Posterior vena cava (tissue), 2 donors: Measurements from ENCODE around the gene MAPKAPK2. TPM values are rescaled to one million over a fixed set of nuclear protein-coding genes. Genes with fewer than 3 reads are reported as not detected.
"Not testable (repeated sequence)": the region's sequence is repeated elsewhere in the genome, so short reads cannot be mapped to it uniquely, and the experiment has no call there.

ENCODE experiments used
- DNase-seq: peaks from one replicate; pipeline ENCODE4 v3.0.0-alpha.2; 2020; ENCODE audit warnings: low spot score
- intact Hi-C, 2 donors: fragments of 100-400 bp; cut with DNase I; formaldehyde crosslinking; loops; one replicate each; pipeline versions ENCODE4 v1.14.1 to v1.14.2; 2022 to 2023
- total RNA-seq, 2 donors: library from RNA; stranded (reverse); fragmentation: NEBNext Ultra II Directional; extraction: Animal tissue kit (Norgen Biotek cat#: 25700); gene quantifications; one replicate each; pipeline ENCODE4 v1.2.1, GENCODE V29; 2021
- donor health status: DM: yes; HTN: yes; CAD: no.
- donor health status: DM: yes; HTN: yes; CAD: no.

The MAPKAPK2 gene
- total RNA-seq, 2 donors from 2014 or later: 69.0 to 102 TPM

DNA sequence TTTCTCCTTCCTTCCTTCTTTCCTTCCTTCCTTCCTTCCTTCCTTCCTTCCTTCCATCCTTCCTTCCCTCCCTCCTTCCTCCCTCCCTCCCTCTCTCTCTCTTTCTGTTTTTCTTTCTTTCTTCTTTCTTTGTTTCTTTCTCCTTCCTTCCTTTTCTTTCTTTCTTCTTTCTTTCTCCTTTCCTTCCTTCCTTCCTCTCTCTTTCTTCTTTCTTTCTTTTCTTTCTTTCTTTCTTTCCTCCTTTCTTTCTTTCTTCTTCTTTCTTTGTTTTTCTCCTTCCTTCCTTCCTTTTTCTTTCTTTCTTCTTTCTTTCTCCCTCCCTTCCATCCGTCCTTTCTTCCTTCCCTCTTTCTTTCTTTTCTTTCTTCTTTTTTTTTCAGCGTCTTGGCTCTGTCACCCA, 67.8 kb downstream of the MAPKAPK2 start:
- intact Hi-C loops: no loop called here
- no peak for DNase-seq

DNA sequence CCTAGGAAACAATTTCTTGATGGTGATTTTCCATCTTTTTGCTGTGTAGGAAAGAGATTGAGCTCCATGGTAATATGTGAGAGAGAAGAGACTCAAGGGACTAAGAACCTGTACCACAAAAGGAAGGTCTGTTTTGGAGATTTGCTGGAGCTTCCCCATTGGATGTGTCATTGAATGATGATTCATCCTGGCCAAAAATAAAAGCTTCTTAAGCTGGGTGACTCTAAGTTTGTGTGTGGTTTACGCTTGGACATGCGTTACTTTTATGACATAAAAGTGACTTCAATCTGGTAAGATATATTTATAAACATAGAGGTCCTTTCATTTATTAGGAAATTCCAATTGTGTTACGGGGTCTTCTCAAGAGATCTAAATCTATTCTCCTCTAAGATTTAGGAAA, 68.4 kb downstream of the MAPKAPK2 start:
- DNase-seq: no peak
- intact Hi-C loops: no loop called here

DNA sequence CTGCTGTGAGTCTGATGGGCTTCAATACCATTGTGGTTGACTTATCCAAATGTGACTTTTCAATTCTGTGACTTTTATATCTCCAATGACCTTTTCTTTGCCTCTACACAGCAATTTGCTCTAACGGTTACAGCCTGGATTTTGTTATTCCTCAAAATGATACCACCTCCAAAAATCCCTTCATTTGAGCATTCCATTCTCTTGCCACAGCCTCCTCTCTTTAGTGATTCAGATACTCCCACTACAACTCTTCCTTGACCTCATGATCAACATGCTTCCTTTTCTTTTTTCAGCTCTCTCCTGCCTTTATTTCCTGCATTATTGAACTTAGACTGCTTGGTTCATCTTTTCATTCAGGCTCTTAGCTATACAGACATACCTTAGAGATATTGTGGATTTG, 69.3 kb downstream of the MAPKAPK2 start:
- DNase-seq: no peak
- intact Hi-C loops: no loop called here

DNA sequence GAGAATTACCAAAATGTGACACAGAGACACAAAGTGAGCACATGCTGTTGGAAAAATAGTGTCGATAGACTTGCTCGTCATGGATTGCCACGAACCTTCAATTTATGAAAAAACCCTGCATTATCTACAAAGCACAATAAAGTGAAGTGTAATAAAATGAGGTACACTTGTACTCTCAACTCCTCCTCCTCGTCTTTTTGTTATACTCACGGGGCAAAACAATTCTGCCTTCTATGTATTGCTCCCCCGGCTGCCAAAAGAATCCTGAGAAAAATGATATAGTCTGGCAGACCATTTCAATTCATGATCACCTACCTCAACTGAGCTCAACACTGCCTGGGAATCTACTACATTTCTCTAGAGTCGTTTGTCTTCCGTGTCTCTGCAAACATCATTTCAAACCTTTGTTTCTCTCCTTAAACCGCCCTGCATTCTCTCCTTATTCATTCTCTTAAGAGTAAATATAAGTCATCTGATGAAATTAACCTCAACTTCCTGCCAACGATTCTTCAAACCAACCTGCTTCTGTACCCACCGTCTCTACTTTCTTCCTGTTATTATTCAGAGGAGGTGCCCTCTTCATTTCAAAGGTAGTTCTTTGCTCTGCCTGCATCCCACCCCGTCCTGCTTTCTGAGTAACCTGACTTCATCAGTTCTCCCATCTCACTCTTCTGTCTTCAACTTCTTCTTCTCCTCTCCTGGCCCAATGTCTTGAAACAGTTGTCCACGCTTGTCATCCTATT, 73.0 kb downstream of the MAPKAPK2 start:
- no peak for DNase-seq
- intact Hi-C loops: no loop called here

DNA sequence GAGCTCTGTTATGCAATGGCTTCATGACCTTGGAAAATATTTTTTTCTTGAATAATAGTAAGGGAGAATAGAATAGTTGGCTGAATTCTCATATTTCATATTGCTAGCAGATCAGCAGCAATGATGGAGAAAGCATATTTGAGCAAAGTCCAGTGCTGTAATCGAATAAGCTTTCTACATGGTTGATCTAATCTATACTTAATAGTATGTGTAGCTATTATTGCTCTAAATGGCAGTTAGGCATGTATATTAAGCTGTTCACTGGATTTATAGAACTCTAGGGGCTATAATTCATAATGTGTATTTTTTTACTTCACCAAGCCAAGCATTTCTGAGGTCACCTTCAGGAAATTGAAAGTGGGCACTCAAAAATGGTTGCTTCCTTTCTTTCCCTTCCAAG, 75.9 kb downstream of the MAPKAPK2 start:
- no peak for DNase-seq
- intact Hi-C loops: no loop called here

DNA sequence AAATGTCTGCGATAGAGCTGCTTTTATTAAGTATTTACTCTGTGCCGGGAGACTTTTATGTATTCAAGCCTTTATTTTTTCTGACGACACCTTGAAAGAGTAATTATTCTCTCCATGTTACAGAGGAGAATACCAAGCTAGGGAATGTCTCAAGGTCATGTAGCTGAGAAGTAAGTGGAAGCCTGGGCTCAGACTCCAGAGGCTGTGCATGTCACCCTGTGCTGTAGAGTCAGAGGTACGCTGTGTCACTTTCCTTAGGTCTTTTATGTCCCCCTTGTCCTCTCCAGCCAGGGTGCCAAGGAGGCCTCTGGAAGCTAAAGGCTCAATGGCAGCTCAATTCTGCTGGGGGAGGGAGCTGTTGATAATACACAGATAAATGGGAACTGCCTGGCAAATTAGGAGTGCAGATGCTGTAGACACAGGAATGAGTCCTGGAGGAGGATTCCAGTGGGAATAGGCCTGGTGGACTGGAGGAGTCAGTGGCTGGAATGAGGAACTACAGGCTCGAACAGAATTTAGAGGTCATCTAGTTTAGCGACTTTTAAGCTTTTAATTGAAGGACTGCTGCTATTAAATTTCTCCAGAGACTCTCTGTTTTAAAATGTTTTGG, 76.6 kb downstream of the MAPKAPK2 start:
- DNase-seq: no peak
- intact Hi-C loops: no loop called here

DNA sequence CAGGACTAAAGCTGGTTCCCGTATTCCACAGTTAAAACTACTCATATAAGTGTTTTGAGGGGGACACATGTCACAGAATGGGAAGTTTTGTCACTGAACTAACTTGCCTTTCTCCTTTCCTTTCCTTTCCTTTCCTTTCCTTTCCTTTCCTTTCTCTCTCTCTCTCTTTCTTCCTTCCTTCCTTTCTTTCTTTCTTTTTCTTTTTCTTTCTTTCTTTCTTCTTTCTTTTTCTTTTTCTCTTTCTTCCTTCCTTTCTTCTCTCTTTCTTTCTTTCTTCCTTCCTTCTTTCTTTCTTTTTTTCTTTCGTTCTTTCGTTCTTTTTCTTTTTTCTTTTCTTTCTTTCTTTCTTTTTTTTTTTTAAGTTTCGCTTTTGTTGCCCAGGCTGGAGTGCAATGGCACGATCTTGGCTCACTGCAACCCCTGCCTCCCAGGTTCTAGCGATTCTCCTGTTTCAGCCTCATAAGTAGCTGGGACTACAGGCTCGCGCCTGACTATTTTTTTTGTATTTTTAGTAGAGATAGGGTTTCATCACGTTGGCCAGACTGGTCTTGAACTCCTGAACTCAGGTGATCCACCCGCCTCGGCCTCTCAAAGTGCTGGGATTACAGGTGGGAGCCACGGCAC, 78.1 kb downstream of the MAPKAPK2 start:
- intact Hi-C loops, DNase-seq: not testable (repeated sequence)

DNA sequence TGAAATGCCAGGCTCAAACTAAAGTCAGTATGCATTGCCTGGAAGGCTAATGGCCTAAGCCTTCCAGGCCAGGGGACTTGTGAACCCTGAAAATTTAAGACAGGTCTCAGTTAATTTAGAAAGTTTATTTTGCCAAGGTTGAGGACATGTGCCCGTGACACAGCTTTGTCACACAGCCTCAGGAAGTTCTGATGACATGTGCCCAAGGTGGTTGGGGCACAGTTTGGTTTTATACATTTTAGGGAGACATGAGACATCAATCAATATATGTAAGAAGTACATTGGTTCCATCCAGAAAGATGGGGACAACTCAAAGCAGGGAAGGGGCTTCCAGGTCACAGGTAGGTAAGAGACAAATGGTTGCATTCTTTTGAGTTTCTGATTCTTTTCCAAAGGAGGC, 81.1 kb downstream of the MAPKAPK2 start:
- not testable (repeated sequence) for DNase-seq

DNA sequence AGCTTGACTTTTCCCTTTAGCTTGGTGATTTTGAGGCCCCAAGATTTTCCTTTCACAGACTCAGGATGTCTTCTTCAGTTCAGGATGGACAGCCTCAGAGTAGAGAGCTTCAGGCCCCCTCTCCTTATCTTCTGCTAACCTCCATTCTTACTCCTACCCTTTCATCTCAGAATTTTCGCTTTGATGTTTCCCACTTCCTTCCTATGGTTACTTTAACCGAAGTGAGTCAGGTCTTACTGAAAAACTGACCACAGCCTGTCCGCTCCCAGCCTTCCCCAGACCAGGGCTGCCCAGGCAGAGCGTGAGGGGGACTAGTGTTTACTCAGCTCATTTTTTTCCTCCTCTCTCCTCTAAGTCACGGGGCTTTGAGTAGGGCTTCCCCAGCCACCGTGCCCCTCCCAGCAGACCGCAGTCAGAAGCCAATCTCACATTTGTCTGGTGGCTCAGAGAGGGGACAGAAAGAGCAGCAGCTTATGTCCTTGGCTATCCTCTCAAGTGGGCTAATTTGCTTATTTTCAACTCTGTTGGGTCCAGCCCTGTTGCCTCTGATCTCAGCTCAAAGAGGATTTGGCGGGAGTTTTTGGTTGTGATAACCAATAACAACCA, 81.6 kb downstream of the MAPKAPK2 start:
- DNase-seq: peak; percentile 88
- intact Hi-C loops: no loop called here

More for the DNA sequence above, 81.1 kb downstream of the MAPKAPK2 start:
- intact Hi-C loops: not testable (repeated sequence)

DNA sequence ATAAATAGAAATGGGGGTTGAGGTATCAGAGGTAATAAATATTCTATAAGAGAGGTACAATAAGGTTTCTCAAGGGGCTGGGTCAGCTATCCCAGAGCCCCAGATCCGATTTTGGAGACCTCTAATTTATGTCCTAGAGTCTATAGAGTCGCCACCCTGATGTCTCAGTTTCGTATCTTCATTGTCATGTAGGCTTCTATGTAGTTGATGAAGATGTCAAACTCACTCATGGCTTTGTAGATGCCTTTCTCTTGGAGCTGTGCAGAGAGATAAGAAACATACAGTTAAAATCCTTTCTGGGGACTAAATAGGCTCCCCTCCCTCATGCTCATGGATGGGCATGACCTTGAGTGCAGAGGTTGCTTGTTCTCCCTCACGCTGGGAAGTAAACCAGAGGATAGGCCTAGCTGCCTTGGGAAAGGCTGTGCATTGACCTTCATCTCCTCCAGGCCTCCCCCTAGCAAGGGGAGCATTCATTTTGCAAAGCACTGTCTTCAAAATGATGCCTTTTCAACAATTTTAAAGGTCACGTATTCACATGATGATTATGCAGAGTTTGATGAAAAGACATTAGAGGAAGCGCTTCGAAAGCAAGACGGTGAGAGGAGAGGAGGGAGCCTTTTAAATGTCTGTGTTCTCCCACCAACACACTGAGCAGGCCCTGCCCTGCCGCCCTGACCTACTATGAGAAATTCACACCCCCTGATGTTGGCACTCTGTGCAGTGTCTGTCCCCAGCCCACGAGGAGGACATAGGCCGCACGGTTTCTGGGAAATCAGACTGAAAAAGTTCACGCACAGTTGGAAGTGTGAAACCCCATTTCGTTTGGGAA, 84.0 kb downstream of the MAPKAPK2 start:
- intact Hi-C loops: no loop called here
- DNase-seq: no peak

DNA sequence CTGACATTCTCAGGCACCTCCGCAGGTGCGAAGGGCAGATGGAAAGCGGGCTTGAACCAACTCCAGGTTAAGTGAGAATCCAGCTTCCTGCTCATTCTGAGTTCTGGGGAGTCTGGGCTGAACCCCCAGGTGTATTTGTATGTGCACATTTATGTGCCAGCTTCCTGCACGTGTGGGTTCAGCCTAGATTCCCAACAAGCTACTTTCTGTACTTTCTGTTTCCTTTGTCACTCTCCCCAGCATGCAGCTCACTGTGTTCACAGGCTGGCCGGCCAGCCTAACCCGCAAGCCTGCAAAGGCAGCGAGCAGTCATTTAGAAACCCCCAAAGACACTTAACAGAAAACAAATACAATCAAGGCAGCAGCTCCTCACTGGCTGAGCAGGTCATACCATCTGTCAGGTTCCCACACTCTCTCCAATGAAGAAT, 84.6 kb downstream of the MAPKAPK2 start:
- intact Hi-C loops: no loop called here
- no peak for DNase-seq

DNA sequence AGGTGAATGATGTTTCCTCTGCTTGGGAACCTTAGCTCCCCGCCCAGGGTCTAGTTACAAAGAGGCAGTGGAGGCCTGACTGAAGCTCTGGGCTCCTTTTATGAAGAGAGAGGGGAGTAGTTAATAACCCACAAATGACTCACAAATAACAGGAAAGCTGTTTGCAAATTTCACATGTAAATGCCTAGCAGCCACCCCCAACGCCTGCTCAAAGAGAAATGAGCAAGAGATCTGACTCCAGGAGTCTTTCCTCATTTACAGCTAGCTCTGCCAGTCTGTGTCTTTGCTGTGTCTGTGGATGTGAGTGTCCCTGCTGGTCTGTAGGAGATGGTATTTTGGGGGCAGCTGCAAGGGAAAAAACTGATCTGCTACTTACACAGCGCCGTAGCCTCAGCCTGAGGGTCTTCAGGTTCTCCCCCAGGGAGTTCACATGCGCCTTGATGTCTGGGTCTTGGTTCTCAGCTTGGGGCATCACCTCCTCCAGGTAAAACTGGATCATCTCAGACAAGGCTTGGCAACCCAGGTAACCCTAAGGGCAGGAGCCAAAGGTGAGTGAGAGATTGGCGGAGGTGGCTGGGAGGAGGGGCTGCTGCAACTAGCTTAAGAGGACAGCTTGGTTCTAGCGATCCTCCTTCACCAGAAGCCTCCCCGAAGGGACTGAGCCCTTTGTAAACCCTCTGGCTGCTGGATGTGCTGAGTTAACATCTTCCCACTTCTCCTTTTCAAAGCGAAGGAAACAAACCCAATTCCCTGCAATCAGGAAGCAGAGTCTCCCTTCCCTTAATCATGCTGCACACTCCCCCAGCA, 86.0 kb downstream of the MAPKAPK2 start, which contains the start of gene IL19:
Gene IL19, plus strand, starts transcription at position 243 of the 807 bp plus-strand sequence. CDS start 65,890 bp downstream, outside the sequence.
- DNase-seq: no peak

DNA sequence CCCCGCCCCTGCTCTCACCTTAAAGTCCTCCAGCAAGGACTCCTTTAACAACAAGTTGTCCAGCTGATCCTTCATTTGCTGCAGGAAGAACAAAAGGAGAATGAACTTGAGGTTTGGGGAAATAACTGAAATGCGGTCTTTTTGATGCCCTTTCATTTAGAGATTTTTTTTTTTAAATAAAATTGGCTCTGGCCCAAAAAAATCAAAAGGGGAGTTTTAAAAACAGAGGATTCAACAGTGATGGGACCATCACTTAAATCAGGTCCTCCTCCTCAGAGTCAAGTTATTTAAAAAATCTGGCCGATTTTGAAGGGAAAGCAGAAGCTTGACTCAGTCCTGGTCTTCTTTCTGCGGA, 86.6 kb downstream of the MAPKAPK2 start:
- intact Hi-C loops: no loop called here
- no peak for DNase-seq

More for the DNA sequence above, 86.0 kb downstream of the MAPKAPK2 start, which contains the start of gene IL19:
- intact Hi-C loops: no loop called here

DNA sequence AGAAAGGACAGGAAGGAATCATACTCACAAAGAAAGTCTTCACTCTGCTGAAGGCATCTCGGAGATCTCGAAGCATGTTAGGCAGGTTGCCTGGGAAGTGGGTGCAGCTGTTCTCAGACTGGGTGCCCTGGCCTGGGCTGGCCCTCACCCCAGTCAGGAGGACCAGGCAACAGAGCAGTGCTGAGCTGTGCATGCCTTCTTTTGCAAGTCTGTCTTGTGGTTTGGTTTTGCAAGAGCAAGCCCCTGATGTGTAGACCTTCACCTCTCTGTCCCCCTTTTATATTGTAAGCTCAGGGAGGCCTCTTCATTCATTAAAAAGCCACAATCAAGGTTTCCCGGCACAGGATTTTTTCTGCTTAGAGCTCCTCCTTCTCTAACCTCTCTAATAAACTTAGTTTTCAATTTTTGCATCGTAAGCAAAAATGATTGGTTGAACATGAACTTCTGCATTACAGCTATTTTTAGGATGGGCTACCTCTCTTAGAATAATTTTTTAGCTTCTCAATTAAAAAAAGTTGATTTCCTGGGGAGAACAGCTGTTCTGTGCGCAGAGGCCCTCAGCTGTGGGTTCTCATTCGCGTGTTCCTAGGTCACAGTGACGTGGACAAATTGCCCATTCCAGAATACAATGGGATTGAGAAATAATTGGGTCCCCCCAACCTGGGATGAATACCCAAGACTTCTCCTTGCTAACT, 87.7 kb downstream of the MAPKAPK2 start, which contains the start of gene IL10:
Gene IL10, minus strand, starts transcription at position 252 of the 695 bp plus-strand sequence. Its CDS starts 59 bp downstream, at position 193.
- DNase-seq: no peak

DNA sequence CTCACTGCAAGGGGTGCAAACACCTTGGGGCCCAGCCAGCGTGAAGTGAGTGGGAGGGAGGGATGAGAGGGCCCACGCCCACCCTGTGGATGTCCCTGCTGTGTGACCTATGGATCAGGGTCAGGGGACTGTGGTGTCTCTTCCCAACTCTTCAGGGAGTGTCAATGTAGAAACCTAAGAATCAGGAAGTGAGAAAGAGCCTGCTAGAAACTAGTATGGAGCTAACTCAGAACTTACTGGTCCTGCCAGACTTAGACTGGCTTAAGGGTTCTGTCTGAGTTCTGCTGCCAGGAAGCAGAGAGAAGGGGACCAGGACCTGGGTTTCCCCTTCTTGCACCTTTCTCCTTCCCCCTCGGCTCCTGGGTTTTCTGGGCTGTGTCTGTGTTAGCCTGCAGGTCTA, 89.4 kb downstream of the MAPKAPK2 start:
- intact Hi-C loops: no loop called here
- DNase-seq: no peak

More for the DNA sequence above, 87.7 kb downstream of the MAPKAPK2 start, which contains the start of gene IL10:
- intact Hi-C loops: no loop called here

DNA sequence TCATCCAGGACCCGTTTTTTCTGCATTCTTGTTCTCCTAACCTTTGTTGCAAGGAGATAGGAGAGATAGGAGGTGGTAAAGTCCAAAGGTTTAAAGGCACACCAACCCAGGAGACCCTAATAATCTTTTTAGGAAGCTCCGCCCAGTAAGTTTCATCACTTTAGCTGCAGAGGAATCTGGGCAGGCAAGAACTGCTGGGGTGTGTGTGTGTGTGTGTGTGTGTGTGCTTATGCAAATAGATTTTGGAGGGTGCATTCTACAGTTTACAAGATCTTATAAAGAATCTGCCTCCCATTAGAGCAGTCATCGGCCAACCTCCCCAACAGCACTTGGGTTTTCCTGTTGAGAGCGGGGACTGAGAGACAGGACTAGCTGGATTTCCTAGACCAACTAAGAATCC, 91.5 kb downstream of the MAPKAPK2 start:
- intact Hi-C loops: no loop called here
- DNase-seq: no peak

DNA sequence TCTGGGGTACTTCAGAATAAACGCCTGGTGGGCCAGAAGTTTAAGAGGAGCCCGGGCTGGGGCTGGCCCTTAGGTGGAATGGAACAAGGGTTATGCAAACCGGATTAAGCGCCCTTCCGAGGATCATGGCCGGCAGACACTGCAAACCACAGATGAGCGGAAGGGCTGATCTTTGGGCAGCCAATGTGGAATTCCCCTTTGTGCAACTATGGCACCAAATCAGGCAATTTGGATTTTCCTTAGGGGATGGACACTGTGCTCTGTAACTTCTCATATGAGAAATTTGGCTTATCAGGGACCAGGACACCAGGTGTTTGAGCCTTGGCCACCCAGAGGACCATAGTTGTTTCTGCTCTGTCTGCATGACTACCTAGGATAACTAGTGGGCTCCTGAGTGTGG, 93.3 kb downstream of the MAPKAPK2 start:
- DNase-seq: no peak
- intact Hi-C loops: no loop called here

DNA sequence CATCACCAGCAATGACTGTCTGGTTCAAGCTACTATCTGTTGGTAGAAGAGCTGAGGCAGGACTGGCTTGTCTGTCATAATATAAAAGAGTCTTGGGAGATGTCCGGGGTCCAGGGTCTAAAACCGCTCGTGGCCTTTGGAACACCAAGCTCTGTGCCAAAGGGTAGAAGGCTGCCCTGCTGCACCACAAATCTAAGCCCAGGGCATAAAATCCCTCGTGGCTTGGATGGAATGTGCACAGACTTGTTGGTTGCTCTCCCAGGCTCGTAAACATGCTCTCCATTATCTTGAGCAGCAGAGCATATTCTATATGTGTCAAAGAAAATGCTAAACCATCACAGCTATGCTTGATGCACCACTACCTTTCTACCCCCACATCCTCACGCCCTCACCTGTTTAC, 94.2 kb downstream of the MAPKAPK2 start:
- DNase-seq, intact Hi-C loops: not testable (repeated sequence)
